Cardiac fibroblast (primary cell): ENCODE data around the gene HERPUD1.
"Not testable (repeated sequence)": the region's sequence is repeated elsewhere in the genome, so short reads cannot be mapped to it uniquely, and the experiment has no call there.

Experiments
- DNase-seq, 2 donors: peaks; one replicate each; pipeline versions ENCODE4 v3.0.0 to v3.0.0-alpha.2; 2010; ENCODE audit warnings: low read depth in 2 of 2
- H3K4me3 ChIP-seq, 2 donors: replicated peaks in 1 of 2; 1 replicate in 1 of 2; 2 replicates in 1 of 2; pipeline ENCODE4 v1.5.1; 2011; ENCODE audit warnings: low read depth in 2 of 2, low read length in 2 of 2, mild to moderate bottlenecking in 2 of 2, moderate library complexity in 1 of 2
- TF ChIP-seq, protein P1 (sequence below): IDR thresholded peaks from one replicate; pipeline ENCODE4 v1.5.1; 2011; ENCODE audit warnings: low read depth, mild to moderate bottlenecking, low read length, inconsistent platforms

The HERPUD1 gene

DNA sequence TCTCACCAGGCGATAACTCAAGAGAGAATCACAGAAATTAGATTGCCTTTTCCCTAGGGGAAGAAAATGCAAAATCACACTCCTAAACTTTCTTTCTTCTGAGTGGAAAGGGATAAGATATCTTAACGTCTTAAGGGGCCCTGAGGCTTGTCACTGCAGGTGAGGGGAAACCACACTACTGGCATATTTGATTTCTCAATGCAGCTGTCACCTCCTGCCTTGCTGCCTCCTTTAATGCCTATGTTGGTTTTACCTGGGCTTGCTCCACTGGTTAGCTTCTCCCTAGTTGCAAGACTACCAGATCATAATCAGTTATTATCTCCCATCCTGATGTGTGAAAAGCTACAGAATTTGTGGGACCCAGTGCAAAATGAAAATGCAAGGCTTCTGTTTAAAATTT is 4.5 kb upstream of the HERPUD1 start:
- H3K4me3 ChIP-seq, result no peak overlapping the region
- TF ChIP-seq, protein P1, sequence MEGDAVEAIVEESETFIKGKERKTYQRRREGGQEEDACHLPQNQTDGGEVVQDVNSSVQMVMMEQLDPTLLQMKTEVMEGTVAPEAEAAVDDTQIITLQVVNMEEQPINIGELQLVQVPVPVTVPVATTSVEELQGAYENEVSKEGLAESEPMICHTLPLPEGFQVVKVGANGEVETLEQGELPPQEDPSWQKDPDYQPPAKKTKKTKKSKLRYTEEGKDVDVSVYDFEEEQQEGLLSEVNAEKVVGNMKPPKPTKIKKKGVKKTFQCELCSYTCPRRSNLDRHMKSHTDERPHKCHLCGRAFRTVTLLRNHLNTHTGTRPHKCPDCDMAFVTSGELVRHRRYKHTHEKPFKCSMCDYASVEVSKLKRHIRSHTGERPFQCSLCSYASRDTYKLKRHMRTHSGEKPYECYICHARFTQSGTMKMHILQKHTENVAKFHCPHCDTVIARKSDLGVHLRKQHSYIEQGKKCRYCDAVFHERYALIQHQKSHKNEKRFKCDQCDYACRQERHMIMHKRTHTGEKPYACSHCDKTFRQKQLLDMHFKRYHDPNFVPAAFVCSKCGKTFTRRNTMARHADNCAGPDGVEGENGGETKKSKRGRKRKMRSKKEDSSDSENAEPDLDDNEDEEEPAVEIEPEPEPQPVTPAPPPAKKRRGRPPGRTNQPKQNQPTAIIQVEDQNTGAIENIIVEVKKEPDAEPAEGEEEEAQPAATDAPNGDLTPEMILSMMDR, result no peak
- DNase-seq, result no peak

DNA sequence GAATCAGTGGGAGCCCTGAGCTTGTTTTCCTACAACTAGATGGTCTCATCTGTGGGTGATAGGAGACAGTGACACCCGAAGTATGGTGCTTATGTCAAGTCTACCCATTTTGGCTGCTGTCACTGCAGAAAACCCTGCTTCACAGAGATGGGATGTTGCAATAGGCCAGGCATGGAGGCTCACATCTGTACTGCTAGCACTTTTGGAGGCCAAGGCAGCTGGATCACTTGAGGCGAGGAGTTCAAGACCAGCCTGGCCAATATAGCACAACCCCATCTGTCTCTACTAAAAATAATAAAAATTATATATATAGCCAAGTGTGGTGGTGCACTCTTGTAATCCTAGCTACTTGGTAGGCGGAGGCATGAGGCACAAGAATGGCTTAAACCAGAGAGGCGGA is 2.3 kb upstream of the HERPUD1 start:
- TF ChIP-seq, protein P1, result no peak
- no peak for DNase-seq
- no peak overlapping the region for H3K4me3 ChIP-seq

DNA sequence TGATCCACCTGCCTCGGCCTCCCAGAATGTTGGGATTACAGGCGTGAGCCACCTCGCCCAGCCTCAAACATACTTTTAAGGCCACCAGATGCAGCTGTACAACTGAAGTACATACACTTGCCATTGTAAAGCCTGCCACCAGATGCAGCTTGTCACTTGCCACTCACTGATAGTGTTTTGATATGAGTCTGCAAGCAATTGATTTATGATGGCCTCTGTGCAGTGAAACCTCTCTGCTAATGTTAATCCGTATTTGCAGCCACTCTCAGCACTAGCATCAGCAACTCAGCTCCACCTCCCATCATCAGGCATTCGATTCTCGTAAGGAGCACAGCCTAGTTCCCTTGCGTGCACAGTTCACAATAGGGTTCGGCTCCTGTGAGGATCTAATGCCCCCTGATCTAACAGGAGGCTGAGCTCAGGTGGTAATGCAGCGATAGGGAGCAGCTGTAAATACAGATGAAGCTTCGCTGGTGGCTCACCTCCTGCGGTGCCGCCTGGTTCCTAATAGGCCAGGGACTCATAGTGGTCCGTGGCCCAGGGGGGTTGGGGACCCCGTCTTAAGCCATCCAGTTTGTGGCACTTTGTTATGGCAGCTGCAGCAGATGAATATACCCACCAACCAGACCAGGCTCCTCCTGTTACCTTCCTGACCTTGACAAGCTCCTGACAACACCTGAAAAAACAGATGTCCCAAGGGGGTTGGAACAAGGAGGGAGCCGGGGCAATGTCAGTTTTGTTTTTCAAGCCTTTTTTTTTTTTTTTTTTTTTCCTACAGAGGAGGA is 1.3 kb upstream of the HERPUD1 start:
- TF ChIP-seq, protein P1, result no peak

DNA sequence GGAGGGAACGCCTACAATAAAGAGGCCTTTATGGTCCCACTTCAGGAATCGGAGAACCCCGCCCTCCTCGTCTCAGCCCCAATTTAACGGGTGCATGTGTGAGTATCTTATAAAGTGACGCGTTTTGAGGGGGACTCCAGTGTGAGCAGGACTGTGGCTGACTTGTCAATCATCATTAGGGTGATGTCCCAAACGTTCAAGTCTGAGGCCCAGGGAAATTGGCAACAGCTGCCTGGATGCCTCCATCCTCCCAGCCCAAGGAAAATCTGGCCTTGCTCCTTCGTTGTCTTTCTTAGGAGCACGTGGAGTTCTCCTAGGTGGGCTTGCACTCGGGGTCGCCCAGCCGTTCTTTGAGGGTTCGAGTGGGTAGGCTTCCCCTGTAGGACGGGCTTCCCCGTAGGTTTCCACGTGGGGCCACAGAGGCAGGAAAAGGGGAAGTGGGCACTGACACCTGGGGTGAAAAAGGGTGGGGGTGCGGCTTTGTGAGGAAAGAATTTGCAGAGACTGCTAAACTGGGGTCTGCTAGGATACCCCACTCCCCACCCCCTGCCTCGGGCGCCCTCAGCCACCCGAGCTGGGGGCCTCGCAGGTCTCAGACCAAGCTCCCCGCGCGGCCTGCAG is 561 bp upstream of the HERPUD1 start:
- DNase-seq, result no peak
- H3K4me3 ChIP-seq, result peak overlapping the region; percentile 30 to 35
- TF ChIP-seq, protein P1, result no peak

More for the DNA sequence above, 1.3 kb upstream of the HERPUD1 start:
- DNase-seq, result no peak
- H3K4me3 ChIP-seq, result no peak overlapping the region

DNA sequence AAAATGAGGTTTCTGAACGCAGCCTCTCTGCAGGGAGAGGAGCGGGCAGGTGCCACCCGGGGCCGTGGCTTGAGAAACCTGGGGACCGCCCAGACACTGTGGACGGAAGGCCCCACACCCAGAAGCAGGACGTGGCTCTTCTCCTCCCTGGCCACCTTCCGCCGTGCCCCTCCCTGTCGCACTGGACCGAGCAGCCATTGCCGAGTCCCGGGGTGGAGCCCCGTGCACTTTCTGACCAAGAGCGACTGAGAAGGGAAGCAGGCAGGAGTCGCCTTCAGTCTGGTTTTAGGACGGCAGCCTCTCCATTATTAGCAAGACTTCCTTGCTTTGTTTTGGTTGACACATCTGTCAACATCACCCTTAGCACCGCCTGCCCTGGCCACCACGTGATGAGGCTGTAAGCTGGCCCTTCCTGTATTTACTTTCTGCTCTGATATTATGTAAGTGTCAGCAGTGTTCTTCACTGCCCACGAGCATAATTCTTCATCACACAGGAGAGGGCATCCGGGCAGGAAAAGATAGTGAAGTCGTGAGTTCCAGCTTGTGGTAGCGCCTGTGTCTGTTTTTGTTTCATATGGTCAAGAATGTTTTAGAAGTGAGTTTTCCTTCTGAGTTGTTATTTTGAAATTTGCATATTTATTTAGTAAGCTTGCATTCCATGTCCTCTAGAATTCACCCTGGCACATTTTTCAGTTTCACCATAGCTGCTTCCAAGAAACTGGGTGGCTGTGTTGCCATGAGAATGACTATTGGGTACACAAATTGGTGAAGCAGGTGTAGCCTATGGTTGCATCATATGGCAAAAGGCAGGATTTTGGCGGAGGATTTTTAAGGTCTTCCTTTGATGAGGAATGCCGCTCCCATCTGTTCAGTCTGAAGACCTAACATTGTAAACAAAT is 1.0 kb downstream of the HERPUD1 start:
- TF ChIP-seq, protein P1, result no peak
- peak; percentile 84 to 86 for DNase-seq
- peak overlapping the region; percentile 96 to 98 for H3K4me3 ChIP-seq

DNA sequence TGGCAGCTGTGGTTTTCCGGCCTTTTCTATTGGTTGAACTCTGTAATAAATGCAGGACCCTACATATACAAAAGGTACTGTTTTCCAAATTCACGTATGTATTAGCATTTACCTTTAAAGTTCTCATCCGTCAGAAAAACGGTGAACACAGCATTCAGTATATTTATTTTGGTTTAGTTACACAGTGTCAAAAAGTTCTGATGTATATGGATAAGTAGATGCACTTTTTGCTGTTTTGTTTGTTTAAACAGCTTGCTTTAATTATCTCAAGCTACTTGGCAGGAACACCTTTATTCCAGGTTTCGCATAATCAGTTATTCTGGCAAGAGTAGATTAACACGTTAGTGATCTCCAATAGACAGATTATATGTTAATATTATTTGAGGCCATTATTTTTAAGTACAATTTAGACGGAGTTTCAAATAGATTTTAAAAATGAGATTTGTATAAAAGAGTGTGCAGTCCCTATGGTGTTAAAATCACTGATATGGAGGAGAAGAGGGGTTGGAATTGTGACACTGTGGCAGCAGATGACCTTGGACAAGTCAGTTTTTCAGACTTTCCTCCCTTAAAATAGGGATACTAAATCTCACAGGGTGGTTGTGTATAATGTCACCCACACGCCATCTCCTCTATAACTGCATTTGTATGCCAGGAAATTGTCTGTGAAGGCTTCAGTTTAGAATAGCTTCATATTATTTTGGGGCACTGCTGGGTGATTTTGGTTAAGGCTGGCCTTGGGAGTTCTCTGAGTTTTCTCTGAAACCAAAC is 2.1 kb downstream of the HERPUD1 start:
- peak overlapping the region; percentile 96 to 98 for H3K4me3 ChIP-seq
- no peak for DNase-seq
- TF ChIP-seq, protein P1, result no peak

DNA sequence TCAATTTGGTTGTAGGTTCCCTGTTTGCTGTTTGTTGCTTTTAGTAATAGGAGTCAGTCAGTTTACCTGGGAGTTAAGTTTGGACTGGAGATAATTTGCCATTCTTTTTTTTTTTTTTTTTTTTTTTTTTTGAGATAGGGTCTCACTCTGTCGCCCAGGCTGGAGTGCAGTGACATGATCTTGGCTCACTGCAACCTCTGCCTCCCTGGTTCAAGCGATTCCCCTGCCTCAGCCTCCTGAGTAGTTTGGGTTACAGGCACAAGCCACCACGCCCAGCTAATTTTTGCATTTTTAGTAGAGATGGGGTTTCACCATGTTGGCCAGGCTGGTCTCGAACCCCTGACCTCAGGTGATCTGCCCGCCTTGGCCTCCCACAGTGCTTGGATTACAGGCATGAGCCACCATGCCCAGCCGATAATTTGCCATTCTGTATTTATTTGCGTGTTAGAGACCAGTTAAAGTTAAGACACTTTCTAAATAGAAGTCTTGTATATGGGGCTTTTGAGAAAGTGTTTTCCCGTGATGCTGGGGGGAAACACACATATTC is 2.7 kb downstream of the HERPUD1 start:
- H3K4me3 ChIP-seq, result peak overlapping the region; percentile 96 to 98
- not testable (repeated sequence) for DNase-seq
